WTC11 (cell line): ENCODE data around the gene KRT16.

Experiments
- CREM ChIP-seq: sonication (generic); formaldehyde crosslinking; IDR thresholded peaks from 2 replicates; pipeline ENCODE4 v1.8.1; 2022; ENCODE audit warnings: mild to moderate bottlenecking, missing genetic modification reagents, moderate library complexity
- CTCF ChIP-seq: fragments of 200-600 bp; IDR thresholded peaks from 2 replicates; pipeline ENCODE4 v1.8.0; 2022; ENCODE audit warnings: antibody characterized with exemption
- MXD4 ChIP-seq: fragments of 250-450 bp; sonication (Bioruptor Pico); IDR thresholded peaks from 2 replicates; pipeline ENCODE4 v1.8.0; 2021; ENCODE audit warnings: mild to moderate bottlenecking, moderate library complexity, borderline replicate concordance
- ZBTB43 ChIP-seq: sonication (generic); formaldehyde crosslinking; IDR thresholded peaks from 2 replicates; pipeline ENCODE4 v1.8.1; 2023; ENCODE audit warnings: mild to moderate bottlenecking, missing genetic modification reagents
- ZNF317 ChIP-seq: sonication (generic); formaldehyde crosslinking; IDR thresholded peaks from 2 replicates; pipeline ENCODE4 v1.8.1; 2023; ENCODE audit warnings: low read depth, mild to moderate bottlenecking, moderate library complexity, missing genetic modification reagents, borderline replicate concordance
- ZNF425 ChIP-seq: fragments of 250-450 bp; sonication (Bioruptor Pico); conservative IDR thresholded peaks from 2 replicates; pipeline ENCODE4 v1.9.0; 2021; ENCODE audit warnings: mild to moderate bottlenecking

- no peak for TF ChIP-seq ZNF425 (CRISPR knock-in tag)
- no peak for TF ChIP-seq ZNF317
- no peak for TF ChIP-seq CTCF
- no peak for TF ChIP-seq MXD4 (CRISPR knock-in tag)
- no peak for TF ChIP-seq ZBTB43 (CRISPR knock-in tag)
- no peak for TF ChIP-seq CREM (CRISPR knock-in tag)
Measured at GRCh38 chr17:41575336-41575735, 37.2 kb downstream of the KRT16 start.
